ENCODE results near the gene JAG1.

- TF ChIP-seq ZNF274 (IDR thresholded peaks at IDR 0.05; ENCODE audit: low read depth, low read length) (no peak), YY1 (IDR thresholded peaks at IDR 0.05; ENCODE audit: insufficient read depth, insufficient read length) (no peak), SUZ12 (IDR thresholded peaks at IDR 0.05; ENCODE audit: extremely low read depth, insufficient read depth, insufficient read length) (no peak)
Measured at GRCh38 chr20:10710991-10711775, 37.4 kb upstream of the JAG1 start.

Measured in NT2/D1 (cell line).